ENCODE results near the gene CFAP107.

Gene CFAP107

GRCh38 chr1:12769031-12769430 is 23.0 kb downstream of the CFAP107 start:
- no peak for DNase-seq (ENCODE audit: low read depth)
- no peak for TF ChIP-seq CTCF (conservative IDR thresholded peaks at IDR 0.05; ENCODE audit: low read depth, low read length)
- H3K4me3 ChIP-seq (ENCODE audit: low read depth, low read length), result no peak overlapping the region

- no peak for TF ChIP-seq CTCF (conservative IDR thresholded peaks at IDR 0.05; ENCODE audit: low read depth, low read length)
- DNase-seq (ENCODE audit: low read depth), result no peak
- H3K4me3 ChIP-seq (ENCODE audit: low read depth, low read length), result no peak overlapping the region
Measured at GRCh38 chr1:12769976-12770505, 24.0 kb downstream of the CFAP107 start.

- no peak for DNase-seq (ENCODE audit: low read depth)
- TF ChIP-seq CTCF (conservative IDR thresholded peaks at IDR 0.05; ENCODE audit: low read depth, low read length), result no peak
- no peak overlapping the region for H3K4me3 ChIP-seq (ENCODE audit: low read depth, low read length)
Measured at GRCh38 chr1:12770620-12771019, 24.6 kb downstream of the CFAP107 start.

GRCh38 chr1:12771186-12771585 is 25.2 kb downstream of the CFAP107 start:
- H3K4me3 ChIP-seq (ENCODE audit: low read depth, low read length), result no peak overlapping the region
- no peak for DNase-seq (ENCODE audit: low read depth)
- TF ChIP-seq CTCF (conservative IDR thresholded peaks at IDR 0.05; ENCODE audit: low read depth, low read length), result no peak

- TF ChIP-seq CTCF (conservative IDR thresholded peaks at IDR 0.05; ENCODE audit: low read depth, low read length), result no peak
- no peak overlapping the region for H3K4me3 ChIP-seq (ENCODE audit: low read depth, low read length)
- no peak for DNase-seq (ENCODE audit: low read depth)
Measured at GRCh38 chr1:12772520-12772919, 26.5 kb downstream of the CFAP107 start.

- no peak within 1 kb of the TSS for H3K4me3 ChIP-seq (ENCODE audit: low read depth, low read length)
- no peak for DNase-seq (ENCODE audit: low read depth)
- TF ChIP-seq CTCF (conservative IDR thresholded peaks at IDR 0.05; ENCODE audit: low read depth, low read length), result no peak
Measured at GRCh38 chr1:12773438-12773837, 27.4 kb downstream of the CFAP107 start, which contains the start of gene PRAMEF12. TSS of gene PRAMEF12 (plus strand) at chr1:12773738. CDS start at chr1:12774868, 1,130 bp downstream.

GRCh38 chr1:12774801-12775345 is 28.9 kb downstream of the CFAP107 start:
- no peak for DNase-seq (ENCODE audit: low read depth)
- TF ChIP-seq CTCF (conservative IDR thresholded peaks at IDR 0.05; ENCODE audit: low read depth, low read length), result no peak

More at GRCh38 chr1:12774801-12775345, 28.9 kb downstream of the CFAP107 start:
- H3K4me3 ChIP-seq (ENCODE audit: low read depth, low read length), result no peak overlapping the region
